Trophoblast cell (in vitro differentiated cells and primary cell): ENCODE measurements around the gene NLRC5.

Source experiments
- DNase-seq, 2 donors: peaks; one replicate each; pipeline ENCODE4 v3.0.0-alpha.2; 2016
- H2AFZ ChIP-seq: 2 replicates; pipeline ENCODE4 v1.6.1; 2013; ENCODE audit warnings: low read length, moderate library complexity, mild to moderate bottlenecking; ENCODE audit not compliant: insufficient read depth, poor library complexity
- H2AK5ac ChIP-seq: 2 replicates; pipeline ENCODE4 v1.6.1; 2013; ENCODE audit warnings: mild to moderate bottlenecking, low read length
- H2BK120ac ChIP-seq: 2 replicates; pipeline ENCODE4 v1.6.1; 2013; ENCODE audit warnings: low read length, mild to moderate bottlenecking, moderate library complexity; ENCODE audit not compliant: insufficient read depth, poor library complexity
- H2BK12ac ChIP-seq: 2 replicates; pipeline ENCODE4 v1.6.1; 2013; ENCODE audit warnings: mild to moderate bottlenecking, low read length, moderate library complexity
- H2BK5ac ChIP-seq: 2 replicates; pipeline ENCODE4 v1.6.1; 2013; ENCODE audit warnings: low read length, low read depth, moderate library complexity, mild to moderate bottlenecking; ENCODE audit not compliant: poor library complexity
- H3K14ac ChIP-seq: 2 replicates; pipeline ENCODE4 v1.6.1; 2013; ENCODE audit warnings: mild to moderate bottlenecking, low read length
- H3K18ac ChIP-seq: 2 replicates; pipeline ENCODE4 v1.6.1; 2013; ENCODE audit warnings: mild to moderate bottlenecking, low read length
- H3K23ac ChIP-seq: 2 replicates; pipeline ENCODE4 v1.6.1; 2013; ENCODE audit warnings: low read length
- H3K27ac ChIP-seq: 2 replicates; pipeline ENCODE4 v1.5.1; 2013; ENCODE audit warnings: low read depth, mild to moderate bottlenecking, inconsistent platforms, low read length, moderate library complexity
- H3K27me3 ChIP-seq: 2 replicates; pipeline ENCODE4 v1.6.1; 2013; ENCODE audit warnings: inconsistent platforms, mild to moderate bottlenecking, low read length, moderate library complexity; ENCODE audit not compliant: insufficient read depth
- H3K36me3 ChIP-seq, 2 experiments: 1 replicate in 1 of 2; 2 replicates in 1 of 2; pipeline ENCODE4 v1.6.1; 2013; ENCODE audit warnings: low read length in 2 of 2, mild to moderate bottlenecking in 2 of 2, moderate library complexity in 1 of 2; ENCODE audit not compliant: insufficient read depth in 2 of 2, control insufficient read depth in 1 of 2
- H3K4ac ChIP-seq: 2 replicates; pipeline ENCODE4 v1.6.1; 2013; ENCODE audit warnings: low read depth, mild to moderate bottlenecking, low read length, moderate library complexity
- H3K4me1 ChIP-seq, 2 experiments: 1 replicate in 1 of 2; 2 replicates in 1 of 2; pipeline ENCODE4 v1.6.1; 2013; ENCODE audit warnings: low read length in 2 of 2, mild to moderate bottlenecking in 2 of 2, moderate library complexity in 1 of 2; ENCODE audit not compliant: insufficient read depth in 2 of 2, control insufficient read depth in 1 of 2
- H3K4me2 ChIP-seq: 2 replicates; pipeline ENCODE4 v1.6.1; 2013; ENCODE audit warnings: inconsistent platforms, mild to moderate bottlenecking, low read length, moderate library complexity
- H3K4me3 ChIP-seq: 2 replicates; pipeline ENCODE4 v1.5.1; 2013; ENCODE audit warnings: mild to moderate bottlenecking, low read depth, low read length, inconsistent platforms
- H3K79me1 ChIP-seq: one replicate; pipeline ENCODE4 v1.6.1; 2013; ENCODE audit warnings: low read length
- H3K79me2 ChIP-seq: 2 replicates; pipeline ENCODE4 v1.6.1; 2013; ENCODE audit warnings: low read length, mild to moderate bottlenecking; ENCODE audit not compliant: control insufficient read depth, insufficient read depth, poor library complexity
- H3K9ac ChIP-seq: 2 replicates; pipeline ENCODE4 v1.6.1; 2013; ENCODE audit warnings: mild to moderate bottlenecking, low read length
- H3K9me3 ChIP-seq: 2 replicates; pipeline ENCODE4 v1.6.1; 2013; ENCODE audit warnings: low read depth, mild to moderate bottlenecking, control low read depth, inconsistent platforms, low read length; ENCODE audit not compliant: insufficient read depth
- H4K12ac ChIP-seq: 2 replicates; pipeline ENCODE4 v1.6.1; 2013; ENCODE audit warnings: low read depth, mild to moderate bottlenecking, low read length, moderate library complexity
- H4K8ac ChIP-seq: 2 replicates; pipeline ENCODE4 v1.6.1; 2013; ENCODE audit warnings: low read depth, mild to moderate bottlenecking, low read length, moderate library complexity
- H4K91ac ChIP-seq: one replicate; pipeline ENCODE4 v1.6.1; 2013; ENCODE audit warnings: low read depth, mild to moderate bottlenecking, low read length, moderate library complexity
- WGBS: extraction: QIAGEN DNeasy Blood & Tissue Kit; methylation state at CpG from one replicate; pipeline ENCODE4 v1.1.7; 2013; ENCODE audit warnings: missing lambda C conversion rate; ENCODE audit not compliant: insufficient read length, insufficient coverage; ENCODE audit errors: extremely low coverage; 5-methylcytosine and 5-hydroxymethylcytosine counted together

The NLRC5 gene

GRCh38 chr16:57016301-57016700 is 26.9 kb downstream of the NLRC5 start:
- Histone ChIP-seq H3K23ac (no peak overlapping the region), H2BK12ac (no peak overlapping the region), H3K36me3 (no peaks in the 10 kb centered on the region), H2BK5ac (no peak overlapping the region), H2AFZ (no peak overlapping the region), H3K79me1 (no peaks in the 10 kb centered on the region), H4K12ac (no peak overlapping the region), H2AK5ac (no peak overlapping the region), H3K9ac (no peak overlapping the region), H3K27me3 (no peaks in the 10 kb centered on the region), H4K8ac (no peak overlapping the region), H3K4ac (no peak overlapping the region), H3K79me2 (no peaks in the 10 kb centered on the region), H4K91ac (no peak overlapping the region), H3K4me3 (no peak overlapping the region), H3K9me3 (peaks cover 2% of the 10 kb centered on the region), H3K4me2 (no peak overlapping the region), H3K4me1 (no peaks in the 10 kb centered on the region), H3K14ac (no peak overlapping the region), H2BK120ac (no peak overlapping the region), H3K18ac (no peak overlapping the region), H3K27ac (no peak overlapping the region)
- no CpG with 5 or more reads among the region's 6 CpGs for WGBS
- DNase-seq: peak in 1 of 2 donors; percentile 10

- no peak overlapping the region for H4K91ac ChIP-seq
- DNase-seq: no peak
- no peak overlapping the region for H4K8ac ChIP-seq
- H3K23ac ChIP-seq: no peak overlapping the region
- H3K9me3 ChIP-seq: peaks cover 4% of the 10 kb centered on the region
- H2AFZ ChIP-seq: no peak overlapping the region
- H4K12ac ChIP-seq: no peak overlapping the region
- no peak overlapping the region for H2BK12ac ChIP-seq
- H2BK120ac ChIP-seq: no peak overlapping the region
- no peaks in the 10 kb centered on the region for H3K79me1 ChIP-seq
- no peak overlapping the region for H3K27ac ChIP-seq
- H3K14ac ChIP-seq: no peak overlapping the region
- no peaks in the 10 kb centered on the region for H3K79me2 ChIP-seq
- H2BK5ac ChIP-seq: no peak overlapping the region
- WGBS: no CpG with 5 or more reads among the region's 6 CpGs
- H3K9ac ChIP-seq: no peak overlapping the region
- no peak overlapping the region for H2AK5ac ChIP-seq
- H3K4me3 ChIP-seq: no peak overlapping the region
- no peaks in the 10 kb centered on the region for H3K27me3 ChIP-seq
- H3K4me1 ChIP-seq: no peaks in the 10 kb centered on the region
- H3K18ac ChIP-seq: no peak overlapping the region
- no peaks in the 10 kb centered on the region for H3K36me3 ChIP-seq
- H3K4me2 ChIP-seq: no peak overlapping the region
- H3K4ac ChIP-seq: no peak overlapping the region
These were observed 27.5 kb downstream of the NLRC5 start for GRCh38 chr16:57016831-57017230.

- H3K4ac ChIP-seq: no peak overlapping the region
- no peak overlapping the region for H3K23ac ChIP-seq
- H4K8ac ChIP-seq: no peak overlapping the region
- no peak overlapping the region for H2AK5ac ChIP-seq
- H3K79me2 ChIP-seq: no peaks in the 10 kb centered on the region
- no peaks in the 10 kb centered on the region for H3K36me3 ChIP-seq
- H3K79me1 ChIP-seq: no peaks in the 10 kb centered on the region
- no CpG with 5 or more reads among the region's 1 CpG for WGBS
- H3K27me3 ChIP-seq: no peaks in the 10 kb centered on the region
- no peak overlapping the region for H4K12ac ChIP-seq
- peaks cover 4% of the 10 kb centered on the region for H3K9me3 ChIP-seq
- no peak overlapping the region for H3K9ac ChIP-seq
- no peak overlapping the region for H3K18ac ChIP-seq
- H3K4me3 ChIP-seq: no peak overlapping the region
- H3K4me1 ChIP-seq: no peaks in the 10 kb centered on the region
- H2BK5ac ChIP-seq: no peak overlapping the region
- H2BK12ac ChIP-seq: no peak overlapping the region
- H3K27ac ChIP-seq: no peak overlapping the region
- no peak overlapping the region for H2AFZ ChIP-seq
- no peak overlapping the region for H3K14ac ChIP-seq
- DNase-seq: no peak
- H4K91ac ChIP-seq: no peak overlapping the region
- H3K4me2 ChIP-seq: no peak overlapping the region
- no peak overlapping the region for H2BK120ac ChIP-seq
These were observed 27.9 kb downstream of the NLRC5 start for GRCh38 chr16:57017251-57017650.

- no peak overlapping the region for H3K4me2 ChIP-seq
- no peaks in the 10 kb centered on the region for H3K79me1 ChIP-seq
- no peak overlapping the region for H3K27ac ChIP-seq
- H2BK12ac ChIP-seq: no peak overlapping the region
- no peak overlapping the region for H3K4me3 ChIP-seq
- no peak for DNase-seq
- H4K8ac ChIP-seq: no peak overlapping the region
- H2AFZ ChIP-seq: no peak overlapping the region
- H3K9ac ChIP-seq: no peak overlapping the region
- no peaks in the 10 kb centered on the region for H3K36me3 ChIP-seq
- H2BK120ac ChIP-seq: no peak overlapping the region
- H3K23ac ChIP-seq: no peak overlapping the region
- H3K4ac ChIP-seq: no peak overlapping the region
- no peak overlapping the region for H3K14ac ChIP-seq
- no peak overlapping the region for H4K91ac ChIP-seq
- WGBS: no CpG with 5 or more reads among the region's 2 CpGs
- no peak overlapping the region for H2AK5ac ChIP-seq
- H2BK5ac ChIP-seq: no peak overlapping the region
- H3K27me3 ChIP-seq: no peaks in the 10 kb centered on the region
- no peak overlapping the region for H3K18ac ChIP-seq
- H3K9me3 ChIP-seq: peaks cover 4% of the 10 kb centered on the region
- H3K79me2 ChIP-seq: no peaks in the 10 kb centered on the region
- H4K12ac ChIP-seq: no peak overlapping the region
- no peaks in the 10 kb centered on the region for H3K4me1 ChIP-seq
These were observed 30.4 kb downstream of the NLRC5 start for GRCh38 chr16:57019746-57020145.
